GM18508 (cell line): ENCODE measurements around the gene CDH24.
"Not testable (repeated sequence)": the region's sequence is repeated elsewhere in the genome, so short reads cannot be mapped to it uniquely, and the experiment has no call there.

Experiments
- ATAC-seq: cut with Tn5 transposase; IDR thresholded peaks from one replicate; pipeline ENCODE4 v1.9.1; 2021; ENCODE audit warnings: moderate number of reproducible peaks; ENCODE audit not compliant: insufficient read depth, unreplicated experiment

CDH24 gene

DNA sequence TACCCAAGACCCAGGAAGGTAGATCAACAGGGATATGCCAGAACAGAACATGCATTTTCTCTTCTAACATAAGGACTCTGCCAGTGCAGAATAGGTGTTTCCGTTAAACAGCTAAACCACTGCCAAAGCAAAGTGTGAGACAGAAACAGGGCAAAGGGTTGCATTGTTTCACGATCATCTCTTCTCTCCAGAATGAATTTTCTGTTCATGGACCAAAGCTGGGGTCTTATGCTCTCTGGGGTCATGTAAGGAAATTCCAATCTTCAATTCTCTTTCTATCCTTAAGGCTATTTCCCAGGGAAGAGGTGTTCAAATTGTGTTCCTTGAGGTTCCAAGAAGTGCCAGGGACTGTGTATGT is 33.5 kb downstream of the CDH24 start:
- ATAC-seq = no peak

DNA sequence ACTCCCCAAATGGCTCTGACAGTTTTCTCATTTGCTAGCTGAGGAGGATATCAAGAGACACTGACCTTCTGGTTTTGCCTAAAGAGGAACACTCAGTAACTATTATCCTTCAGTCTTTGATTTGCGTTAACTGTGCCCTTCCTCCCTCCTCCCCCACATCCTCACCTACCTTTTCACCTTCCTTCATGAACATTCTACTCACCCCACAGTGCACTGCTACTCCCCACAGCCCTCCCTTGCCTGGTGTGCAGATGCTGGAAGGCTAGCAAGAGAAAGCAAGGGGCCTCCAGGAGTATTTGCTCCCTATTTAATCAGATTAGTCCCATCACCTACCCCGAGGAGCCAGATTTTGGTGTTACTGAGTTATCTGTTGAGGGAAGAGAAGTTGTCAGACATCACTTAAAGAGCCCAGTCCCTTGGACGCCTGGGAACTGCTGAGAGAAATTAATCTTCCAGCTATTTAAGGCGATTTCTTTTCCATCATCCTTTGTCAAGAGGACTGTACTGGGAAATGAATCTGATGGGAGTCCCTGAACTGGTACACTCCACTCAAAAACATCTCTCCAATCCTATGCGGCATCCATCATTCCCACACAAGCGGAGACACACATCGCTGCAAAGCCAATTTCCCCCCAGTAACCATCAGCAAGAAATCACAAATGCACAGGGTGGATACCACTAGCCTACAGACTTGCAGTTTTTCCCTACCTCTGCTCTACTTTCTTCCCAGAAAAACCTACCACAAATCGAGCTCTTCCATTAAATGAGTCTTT is 34.1 kb downstream of the CDH24 start:
- ATAC-seq = no peak

DNA sequence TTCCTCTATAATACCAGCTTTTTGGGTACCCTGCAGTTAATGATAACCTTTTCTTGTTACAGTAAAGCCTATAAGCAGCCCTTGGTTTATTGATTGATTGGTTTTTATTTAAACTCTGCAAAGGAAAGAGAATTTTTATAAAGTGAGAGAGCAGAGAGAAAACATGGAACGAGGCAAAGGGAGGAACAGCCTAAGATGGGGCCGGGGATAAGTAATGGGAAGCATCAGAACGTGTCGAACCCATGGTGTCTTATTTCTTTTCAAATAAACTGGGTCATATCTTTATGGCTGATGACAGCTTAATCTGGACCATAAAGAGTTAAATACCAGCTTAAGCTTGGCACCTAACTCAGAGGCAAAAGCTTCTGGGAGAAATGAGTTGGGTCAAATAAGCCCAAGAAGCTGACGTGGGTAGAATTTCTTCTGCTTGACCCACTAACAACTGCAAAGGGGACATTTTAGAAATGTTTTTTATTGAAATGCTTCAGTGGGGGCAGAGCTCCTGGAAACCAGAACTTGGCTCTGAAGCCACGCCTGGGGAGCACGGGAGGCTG is 35.4 kb downstream of the CDH24 start:
- no peak for ATAC-seq

DNA sequence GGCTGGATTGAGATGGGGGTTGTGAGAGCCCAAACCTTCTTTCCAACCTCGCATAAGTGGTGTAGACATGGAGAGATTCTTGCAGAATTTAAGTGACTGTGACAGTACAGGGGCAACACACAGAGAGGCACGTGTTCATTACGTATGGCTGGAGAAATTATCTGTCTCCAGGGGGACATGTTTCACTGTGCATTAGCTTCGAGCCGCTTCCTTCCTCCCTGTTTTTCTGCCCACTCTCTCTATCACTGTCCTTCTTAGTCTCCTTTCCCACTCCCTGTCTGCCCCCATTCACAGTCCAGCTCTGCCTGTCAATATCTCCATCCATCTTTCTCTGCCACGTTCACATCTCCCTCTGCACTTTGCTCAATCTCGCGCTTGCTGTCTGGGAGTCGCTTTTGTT is 35.9 kb downstream of the CDH24 start:
- ATAC-seq = no peak

DNA sequence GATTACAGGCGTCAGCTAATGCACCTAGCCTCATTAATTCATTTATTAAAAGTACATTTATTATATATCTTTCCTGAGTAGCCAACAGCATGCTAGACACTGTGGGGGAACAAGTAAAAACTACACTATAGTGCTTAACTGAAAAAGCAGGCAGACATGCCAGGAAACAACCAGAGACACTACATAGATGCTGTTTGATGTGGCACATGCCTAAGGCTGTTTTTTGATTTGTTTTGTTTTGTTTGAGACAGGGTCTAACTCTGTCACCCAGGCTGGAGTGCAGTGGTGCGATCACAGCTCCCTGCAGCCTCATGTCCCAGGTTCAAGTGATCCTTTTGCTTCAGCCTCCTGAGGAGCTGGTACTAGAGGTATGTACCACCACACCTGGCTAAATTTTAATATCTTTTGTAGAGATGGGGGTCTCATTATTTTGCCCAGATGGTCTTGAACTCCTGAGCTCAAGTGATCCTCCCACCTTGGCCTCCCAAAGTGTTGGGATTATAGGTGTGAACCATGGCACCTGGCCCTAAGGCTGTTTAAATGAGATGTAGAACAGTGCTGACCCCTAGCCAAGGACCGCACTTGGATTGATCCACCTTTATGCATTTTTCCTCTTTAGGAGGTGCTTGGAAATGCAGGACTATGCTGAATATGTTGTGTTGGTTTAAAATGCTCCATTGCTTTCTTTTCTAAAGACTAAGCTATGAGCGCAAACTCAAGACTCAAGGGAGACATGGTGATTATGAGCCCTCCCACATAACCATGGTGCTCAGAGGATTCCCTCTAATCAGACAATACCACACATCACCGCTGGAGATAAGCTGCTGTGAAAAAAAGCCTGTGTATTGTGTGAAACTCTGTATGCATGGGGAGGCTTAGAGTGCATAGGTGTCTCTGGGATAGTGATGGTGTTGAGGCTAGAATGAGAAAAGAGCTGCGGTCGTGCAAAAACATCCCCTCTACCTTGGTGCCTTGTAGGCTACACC is 36.9 kb downstream of the CDH24 start:
- no peak for ATAC-seq

DNA sequence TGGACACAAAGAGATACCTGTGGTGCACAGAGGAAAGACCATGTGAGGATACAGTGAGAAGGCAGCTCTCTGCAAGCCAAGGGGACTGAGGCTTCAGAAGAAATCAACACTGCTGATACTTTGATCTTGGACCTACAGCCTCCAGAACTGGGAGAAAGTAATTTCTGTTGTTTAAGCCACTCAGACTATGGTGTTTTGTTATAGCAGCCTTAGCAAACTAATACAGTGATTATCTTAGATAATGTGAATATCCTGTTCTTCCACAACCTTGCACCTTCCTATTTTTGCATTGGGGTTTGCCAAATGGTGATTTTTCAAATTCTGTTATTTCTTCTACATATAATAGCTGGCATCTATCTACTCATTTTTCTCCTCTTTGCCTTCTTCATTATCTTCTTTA is 39.2 kb downstream of the CDH24 start:
- no peak for ATAC-seq

DNA sequence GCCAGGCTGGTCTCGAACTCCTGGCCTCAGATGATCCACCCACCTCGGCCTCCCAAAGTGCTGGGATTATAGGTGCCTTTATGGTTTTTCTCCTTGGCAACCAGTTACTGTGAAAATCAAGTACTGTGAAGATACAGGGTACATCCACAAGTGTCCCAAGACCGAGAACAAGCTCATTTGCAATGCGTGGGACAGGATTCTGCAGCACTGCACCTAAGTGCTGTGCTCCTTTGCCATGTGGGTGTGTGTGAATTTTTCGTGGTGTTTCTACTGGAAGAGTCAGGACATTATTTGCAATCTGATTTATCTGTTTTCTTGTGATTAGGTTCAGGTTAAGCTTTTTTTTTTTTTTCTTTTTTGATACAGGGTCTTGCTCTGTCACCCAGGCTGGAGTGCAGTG is 40.2 kb downstream of the CDH24 start:
- no peak for ATAC-seq

DNA sequence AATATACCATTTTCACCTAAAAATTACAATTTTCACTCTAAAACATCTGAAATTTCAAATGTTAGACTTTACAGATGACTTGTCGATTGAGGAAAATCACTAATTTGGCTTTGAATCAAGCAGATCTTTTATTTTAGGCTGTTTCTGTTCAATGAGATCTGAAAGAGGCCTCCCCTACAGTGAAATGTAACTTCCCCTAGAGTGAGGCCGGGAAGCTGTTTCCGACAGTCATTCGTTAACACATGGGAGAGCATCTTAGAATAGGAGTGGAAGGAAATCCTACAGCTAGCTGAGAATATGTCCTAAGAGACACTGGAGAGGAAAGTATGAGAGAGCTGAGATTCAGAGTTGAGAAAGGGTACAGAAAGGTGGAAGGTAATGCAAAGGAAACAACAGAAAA is 41.7 kb downstream of the CDH24 start:
- ATAC-seq = no peak

DNA sequence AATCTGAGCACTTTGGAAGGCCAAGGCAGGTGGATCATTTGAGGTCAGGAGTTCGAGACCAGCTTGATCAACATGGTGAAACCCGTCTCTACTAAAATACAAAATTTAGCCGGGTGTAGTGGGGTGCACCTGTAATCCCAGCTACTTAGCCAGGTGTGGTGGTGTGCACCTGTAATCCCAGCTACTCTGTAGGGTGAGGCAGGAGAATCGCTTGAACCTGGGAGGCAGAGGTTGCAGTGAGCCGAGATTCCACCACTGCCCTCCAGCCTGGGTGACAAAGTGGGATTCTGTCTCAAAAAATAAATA is 43.6 kb downstream of the CDH24 start:
- ATAC-seq = not testable (repeated sequence)

DNA sequence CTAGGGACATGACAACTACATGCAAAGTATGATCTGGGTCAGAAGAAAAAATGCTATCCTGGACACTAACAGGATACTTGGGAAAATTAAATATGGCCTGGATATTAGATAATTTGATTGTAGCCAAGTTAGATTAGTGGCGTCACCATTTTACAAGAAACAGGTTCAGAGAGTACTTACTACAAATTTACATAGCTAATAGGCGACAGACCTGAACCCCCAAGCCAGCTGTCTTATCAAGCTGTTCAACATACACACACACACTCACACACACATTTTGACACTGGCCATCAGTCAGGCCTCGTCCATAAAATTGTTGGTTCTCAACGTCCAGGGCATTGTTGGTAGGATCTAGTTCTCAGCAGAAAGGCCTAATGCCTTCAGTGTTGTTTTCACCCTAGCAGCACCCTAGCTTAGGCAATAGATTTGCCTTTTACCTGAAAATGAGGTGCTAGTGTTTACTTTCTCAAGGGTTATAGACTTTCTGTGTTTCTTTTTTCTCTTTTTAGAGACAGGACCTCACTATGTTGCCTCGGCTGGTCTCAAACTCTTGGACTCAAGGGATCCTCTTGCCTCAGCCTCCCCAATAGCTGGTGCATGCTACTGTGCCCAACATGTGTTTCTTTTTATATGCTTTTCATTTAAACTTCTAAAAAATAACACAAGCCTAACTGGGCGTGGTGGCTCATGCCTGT is 44.1 kb downstream of the CDH24 start:
- no peak for ATAC-seq

DNA sequence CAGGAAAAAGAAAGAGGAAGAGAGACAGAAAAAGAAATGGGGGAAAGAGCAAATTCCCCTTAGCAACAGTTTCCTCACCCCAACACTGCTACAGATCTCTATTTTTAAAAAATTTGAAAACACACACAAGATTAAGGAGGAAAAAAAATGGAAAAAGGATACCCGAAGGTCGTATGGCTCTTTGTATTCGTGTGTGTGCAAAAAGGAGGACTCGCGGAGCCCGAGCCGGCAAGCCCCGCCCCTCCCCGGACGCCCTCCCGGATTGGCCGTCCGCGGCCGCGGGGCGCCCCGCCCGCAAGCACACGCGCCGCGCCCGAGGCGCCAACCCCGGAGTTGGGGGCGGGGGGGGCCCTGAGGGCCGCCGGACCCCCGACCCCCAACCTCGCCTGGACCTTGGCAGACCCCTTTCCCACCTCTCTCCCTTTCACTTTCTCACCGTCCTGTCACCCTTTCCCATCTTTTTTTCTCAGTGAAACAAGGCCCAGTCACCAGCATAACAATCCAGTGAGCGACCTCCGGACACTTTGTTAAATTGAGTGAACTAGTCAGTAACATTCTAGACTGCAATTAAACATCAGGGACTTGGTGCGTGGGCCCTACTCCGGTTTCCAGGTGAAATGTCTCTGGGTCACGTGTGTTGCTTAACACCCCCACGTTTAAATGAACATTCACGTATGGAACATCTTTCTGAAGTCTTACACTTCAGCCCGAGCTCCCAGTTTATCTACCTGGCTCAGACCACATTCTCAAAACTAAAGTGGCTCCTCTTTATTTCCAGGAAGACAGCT is 47.2 kb downstream of the CDH24 start, which contains the start of gene C14orf93:
TSS of gene C14orf93 (minus strand) at position 205 of the 788 bp plus-strand sequence. CDS start 11,120 bp downstream, outside the sequence.
- ATAC-seq = no peak

DNA sequence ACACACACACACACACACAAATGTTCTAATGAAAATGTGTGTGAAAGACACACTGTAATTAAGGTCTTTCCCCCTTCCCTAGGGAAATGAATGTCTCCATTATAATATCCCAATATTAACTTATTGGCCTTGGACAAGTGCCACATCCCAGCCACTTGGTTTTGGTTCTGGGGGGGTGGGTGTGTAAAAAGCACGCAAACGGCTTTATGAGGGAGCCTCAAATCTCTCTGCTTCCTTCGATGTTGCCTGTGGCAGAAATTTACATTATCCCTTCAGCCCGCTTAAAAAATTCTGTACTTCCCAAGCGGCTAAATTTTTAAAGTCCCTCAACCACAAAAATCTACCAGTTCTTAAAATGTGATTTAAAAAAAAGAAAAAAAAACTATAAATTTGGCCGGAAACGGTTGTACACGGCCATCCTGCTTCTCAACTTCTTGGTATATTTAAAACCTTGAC is 47.8 kb downstream of the CDH24 start:
- ATAC-seq = no peak

DNA sequence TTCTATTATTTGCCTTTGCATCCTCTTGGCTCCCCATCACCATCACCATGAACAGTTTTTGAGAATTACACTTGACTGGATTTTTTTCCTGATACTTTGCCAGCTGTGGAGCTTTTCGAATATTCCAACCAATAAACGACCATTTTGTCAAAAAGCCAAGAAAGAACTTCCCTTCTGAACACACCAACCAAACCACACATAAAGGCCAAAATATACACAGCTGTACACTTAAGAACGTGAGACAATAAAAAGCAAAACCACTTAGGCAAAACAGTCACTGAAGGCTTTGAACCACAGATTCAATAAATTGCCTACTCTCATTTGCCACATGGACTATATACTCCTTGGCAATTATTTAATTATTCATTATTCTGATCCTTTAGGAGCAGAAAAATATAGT is 48.5 kb downstream of the CDH24 start:
- no peak for ATAC-seq

DNA sequence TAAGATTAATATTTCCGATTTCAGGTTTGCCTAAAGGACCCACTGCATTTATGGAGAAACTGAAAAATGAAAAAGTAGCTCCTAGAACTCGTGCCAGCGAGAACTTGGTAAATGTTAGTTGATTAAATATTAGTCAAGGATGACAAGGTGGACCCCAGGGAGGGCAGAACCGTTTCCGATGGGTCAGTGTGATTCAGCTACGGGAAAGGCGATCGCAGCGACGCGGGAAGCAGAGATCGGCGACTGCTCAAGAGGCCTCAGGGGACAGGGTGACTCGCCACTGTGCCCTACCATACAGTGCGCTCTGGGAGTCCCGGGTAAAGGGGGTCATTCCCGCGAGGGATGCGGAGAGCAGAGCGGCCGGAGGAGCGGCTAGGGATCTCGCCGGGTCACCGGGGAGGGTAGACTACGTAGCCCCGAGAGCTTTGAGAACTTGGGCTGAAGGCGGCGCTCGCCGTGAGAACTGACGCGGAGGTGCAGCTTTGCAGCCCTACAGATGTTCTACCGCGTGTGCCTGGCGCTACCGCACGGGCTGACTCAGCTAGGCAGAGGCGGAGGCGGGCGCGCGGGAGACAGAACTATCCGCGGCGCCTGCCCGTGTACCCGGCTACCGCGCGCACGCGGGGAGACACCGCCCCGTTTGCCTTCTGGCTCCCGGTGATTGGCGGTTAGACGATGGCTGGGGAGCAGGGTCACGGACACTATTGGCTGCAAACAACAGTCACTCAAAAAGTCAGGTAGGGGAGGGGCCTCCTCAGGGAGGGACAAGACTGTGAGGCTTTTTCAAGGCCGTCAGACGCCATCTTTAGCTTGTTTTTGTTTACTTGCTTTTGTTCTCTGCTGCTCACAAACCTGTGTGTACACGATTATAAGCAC is 50.5 kb downstream of the CDH24 start:
- peak; percentile 82 for ATAC-seq

DNA sequence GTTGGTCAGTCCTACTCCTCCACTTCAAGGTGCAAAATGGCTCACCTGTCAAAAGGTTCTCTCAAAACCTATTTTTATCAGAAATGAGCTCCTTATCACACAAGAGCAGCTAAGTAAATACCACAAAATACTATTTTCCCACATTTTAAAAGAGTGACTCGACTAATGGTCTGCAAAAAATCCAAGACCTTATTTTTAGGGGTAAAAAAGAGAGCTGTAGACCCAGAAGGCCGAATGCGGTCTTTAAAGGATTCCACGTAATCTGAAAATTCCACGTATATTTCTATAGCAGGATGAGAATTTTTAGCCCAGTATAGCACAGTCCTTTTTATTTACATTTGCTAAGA is 51.2 kb downstream of the CDH24 start:
- ATAC-seq = no peak

DNA sequence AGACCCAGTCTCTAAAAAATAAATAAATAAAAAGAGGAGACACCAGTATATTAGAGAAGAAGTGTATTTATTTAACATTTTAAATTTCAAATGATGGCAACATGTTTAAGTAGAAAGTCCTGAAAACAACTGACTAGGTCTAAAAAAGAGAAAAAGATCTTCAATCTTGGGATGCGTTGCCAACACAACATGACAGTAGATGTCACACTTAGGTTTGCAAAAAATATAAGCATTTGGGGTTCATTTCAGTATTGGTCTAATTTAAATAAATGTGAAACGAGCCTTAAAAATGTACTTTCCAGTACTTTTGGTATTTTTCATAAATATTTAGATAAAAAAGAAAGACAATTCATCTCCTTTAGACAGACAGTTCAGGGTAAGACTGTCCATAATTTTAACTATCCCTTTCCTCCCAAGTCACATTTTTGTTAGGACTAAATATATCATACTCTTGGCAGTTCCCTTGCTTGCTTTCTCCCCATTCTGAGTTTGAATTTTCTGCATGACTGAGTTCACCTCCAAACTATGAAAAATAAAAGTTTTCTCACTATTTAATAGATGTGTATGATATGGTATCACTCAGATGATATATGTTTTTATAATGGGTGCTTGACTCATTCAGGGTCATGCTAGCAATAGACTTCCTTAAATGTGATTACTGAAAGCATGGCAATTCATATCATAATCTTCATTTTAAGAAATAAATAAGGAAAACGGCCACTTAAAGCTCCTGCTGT is 51.7 kb downstream of the CDH24 start:
- no peak for ATAC-seq

DNA sequence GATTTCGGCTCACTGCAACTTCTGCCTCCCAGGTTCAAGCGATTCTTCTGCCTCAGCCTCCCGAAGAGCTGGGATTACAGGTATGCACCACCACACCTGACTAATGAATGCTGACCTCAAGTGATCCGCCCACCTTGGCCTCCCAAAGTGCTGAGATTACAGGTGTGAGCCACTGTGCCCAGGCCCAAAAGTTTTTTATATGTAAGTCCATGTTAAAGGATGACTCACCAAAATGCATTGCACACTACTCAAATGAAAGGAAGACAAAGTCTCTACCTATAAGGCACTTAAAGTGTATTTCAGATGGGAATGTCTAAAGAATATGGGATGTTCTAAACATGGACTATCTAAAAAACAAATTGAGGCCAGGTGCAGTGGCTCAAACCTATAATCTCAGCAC is 53.0 kb downstream of the CDH24 start:
- ATAC-seq = not testable (repeated sequence)

DNA sequence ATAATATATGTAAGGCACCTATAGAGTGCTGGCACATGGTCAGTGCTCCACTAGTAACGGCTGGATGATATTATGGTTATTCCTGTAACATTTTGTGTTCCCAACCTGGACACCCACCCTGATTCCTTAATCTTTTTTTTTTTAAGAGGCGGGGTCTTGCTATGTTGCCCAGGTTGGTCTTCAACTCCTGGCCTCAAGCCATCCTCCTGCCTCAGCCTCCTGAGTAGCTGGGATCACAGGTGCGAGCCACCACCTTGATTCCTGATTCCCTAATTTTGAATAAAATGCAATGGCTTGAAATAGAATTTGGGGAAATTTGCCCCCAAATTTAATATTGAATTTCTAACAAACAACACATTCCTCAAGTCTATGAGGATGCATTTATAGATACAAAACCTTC is 54.7 kb downstream of the CDH24 start:
- no peak for ATAC-seq
